GM19467 (cell line): ENCODE results near the gene NDP.

Source experiments
- ATAC-seq: cut with Tn5 transposase; IDR thresholded peaks from one replicate; pipeline ENCODE4 v1.9.1; 2021; ENCODE audit warnings: mild to moderate bottlenecking, moderate library complexity; ENCODE audit not compliant: unreplicated experiment

Gene NDP, protein sequence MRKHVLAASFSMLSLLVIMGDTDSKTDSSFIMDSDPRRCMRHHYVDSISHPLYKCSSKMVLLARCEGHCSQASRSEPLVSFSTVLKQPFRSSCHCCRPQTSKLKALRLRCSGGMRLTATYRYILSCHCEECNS

DNA sequence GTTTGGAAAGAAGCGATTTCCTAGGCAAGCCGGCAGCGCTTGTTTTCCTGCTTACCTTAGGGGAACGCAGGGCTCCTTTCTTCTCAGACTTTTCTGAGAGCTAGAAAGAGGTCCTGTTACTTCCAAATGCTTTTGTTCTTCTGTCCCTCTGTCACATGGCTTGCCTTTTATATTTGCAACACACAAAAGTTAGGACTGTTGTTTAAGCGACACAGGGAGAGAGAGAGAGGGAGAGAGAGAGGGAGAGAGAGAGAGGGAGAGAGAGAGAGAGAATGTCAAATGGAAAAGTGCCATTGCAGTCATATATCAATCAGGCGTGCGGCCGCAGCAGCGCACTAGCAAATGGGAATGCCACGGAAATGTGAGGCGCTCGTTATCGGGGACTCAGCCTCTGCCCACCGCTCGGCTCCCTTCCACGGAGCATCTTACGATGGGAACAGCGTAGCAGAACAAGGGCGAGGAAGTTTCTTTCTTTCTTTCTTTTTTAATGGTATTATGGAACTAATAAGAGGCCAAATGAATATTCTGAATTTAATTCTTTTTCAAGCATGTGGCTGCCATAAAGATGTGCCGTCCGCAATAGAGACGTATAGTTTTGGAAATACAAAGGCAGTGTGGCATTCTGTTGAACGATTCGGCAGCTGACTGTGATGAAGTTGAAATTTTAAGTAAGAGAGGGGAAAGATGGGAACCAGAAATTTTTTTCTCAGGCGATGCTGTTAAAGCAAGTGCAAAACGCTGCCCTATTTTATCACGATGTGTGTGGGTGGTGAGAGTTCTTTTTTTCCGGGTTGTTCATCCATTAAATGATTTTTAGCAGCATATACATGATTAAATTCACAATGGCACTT lies at the start of gene NDP:
NDP (minus strand) TSS at position 142 of the 851 bp plus-strand sequence. CDS start 14,745 bp downstream, outside the sequence.
- no peak for ATAC-seq

- no peak for ATAC-seq
These were observed 49.8 kb upstream of the NDP start for GRCh38 chrX:44022964-44023363.

DNA sequence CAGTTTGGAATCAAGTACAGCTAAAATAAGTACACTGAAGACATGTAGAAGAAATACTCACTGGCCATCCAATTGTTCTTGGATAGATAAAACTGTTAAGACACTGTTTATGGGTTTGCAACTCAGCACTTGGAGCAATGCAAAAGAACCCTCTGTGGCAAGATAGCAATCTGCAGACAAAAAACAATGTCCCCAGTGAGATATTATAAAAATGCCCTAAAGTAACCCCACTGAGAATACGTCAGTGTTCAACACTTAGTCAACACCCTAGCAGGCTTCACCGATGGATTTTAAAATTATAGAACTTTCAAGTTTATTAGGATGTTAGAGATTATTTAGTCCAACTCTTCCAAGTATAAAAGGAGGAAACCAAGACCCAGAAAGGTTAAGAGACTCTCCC lies 47.5 kb upstream of the NDP start:
- ATAC-seq: no peak

DNA sequence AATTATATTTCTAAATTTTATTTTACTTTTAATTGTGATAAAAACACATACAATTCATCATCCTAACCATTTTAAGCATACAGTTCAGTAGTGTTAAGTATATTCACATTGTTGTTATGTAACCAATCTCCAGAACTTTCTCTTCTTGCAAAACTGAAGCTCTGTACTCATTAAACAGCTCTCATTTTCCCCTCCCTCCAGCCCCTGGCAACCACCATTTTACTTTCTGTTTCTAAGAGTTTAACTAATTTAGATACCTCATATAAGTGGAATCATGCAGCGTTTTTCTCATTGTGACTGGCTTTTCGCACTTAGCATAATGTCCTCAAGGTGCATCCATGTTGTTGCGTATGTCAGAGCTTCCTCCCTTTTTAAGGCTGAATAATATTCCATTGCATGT lies 46.7 kb upstream of the NDP start:
- no peak for ATAC-seq

DNA sequence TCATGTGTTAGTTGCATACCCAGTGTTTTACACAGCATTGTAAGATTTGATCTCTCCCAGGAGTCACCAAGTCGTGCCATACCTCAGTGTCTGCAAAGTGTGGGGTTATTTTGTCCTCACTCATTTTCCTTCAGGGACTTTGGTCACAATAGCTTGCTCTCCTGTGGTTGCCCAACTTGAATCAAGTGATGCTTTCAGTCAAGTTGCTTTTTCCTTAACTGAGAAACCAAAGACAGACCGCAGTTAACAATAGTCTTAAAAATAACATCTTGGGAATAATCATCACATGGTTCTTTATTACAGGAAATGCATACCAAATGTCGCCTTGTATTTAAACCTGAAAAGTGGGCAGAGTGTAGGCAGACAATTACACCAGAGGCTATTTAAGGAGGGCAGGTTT lies 44.5 kb upstream of the NDP start:
- ATAC-seq: no peak

DNA sequence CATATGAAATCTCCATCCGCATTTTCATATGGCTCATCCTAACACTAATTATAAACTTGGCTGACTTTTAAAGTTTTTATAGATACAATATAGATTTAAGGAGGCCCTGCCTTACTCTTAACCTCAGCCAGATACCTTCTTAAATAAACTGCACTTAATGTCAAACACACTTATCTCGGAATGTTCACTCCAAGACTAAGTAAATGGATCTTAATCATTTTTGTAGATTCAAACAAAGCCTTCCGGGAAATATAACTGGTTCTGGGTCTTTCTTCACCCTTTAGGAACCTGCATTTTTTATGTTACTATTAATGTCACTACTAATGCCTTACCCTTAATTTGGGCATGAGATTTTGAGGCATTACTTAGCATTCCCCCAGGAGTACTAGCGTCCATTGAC lies 43.7 kb upstream of the NDP start:
- no peak for ATAC-seq

GRCh38 chrX:44012484-44013096 lies 39.4 kb upstream of the NDP start:
- ATAC-seq: no peak

DNA sequence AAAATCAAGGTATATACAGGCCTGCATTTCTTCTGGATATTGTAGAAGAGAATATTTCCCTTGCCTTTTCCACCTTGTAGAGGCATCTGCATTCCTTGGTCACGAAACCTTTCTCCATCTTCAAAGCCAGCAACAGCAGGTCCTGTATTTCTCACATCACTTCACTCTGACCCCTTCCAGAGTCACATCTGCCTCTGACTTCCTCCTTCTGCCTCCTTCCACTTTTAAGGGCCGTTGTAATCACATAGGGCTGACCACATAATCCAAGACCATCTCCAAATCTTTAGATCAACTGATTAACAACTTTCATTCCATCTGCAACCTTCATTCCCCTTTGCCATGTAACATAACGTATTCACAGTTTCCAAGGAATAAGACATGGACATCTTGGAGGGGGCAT lies 38.3 kb upstream of the NDP start:
- ATAC-seq: no peak

- ATAC-seq: no peak
These were observed 37.4 kb upstream of the NDP start for GRCh38 chrX:44010626-44011025.

DNA sequence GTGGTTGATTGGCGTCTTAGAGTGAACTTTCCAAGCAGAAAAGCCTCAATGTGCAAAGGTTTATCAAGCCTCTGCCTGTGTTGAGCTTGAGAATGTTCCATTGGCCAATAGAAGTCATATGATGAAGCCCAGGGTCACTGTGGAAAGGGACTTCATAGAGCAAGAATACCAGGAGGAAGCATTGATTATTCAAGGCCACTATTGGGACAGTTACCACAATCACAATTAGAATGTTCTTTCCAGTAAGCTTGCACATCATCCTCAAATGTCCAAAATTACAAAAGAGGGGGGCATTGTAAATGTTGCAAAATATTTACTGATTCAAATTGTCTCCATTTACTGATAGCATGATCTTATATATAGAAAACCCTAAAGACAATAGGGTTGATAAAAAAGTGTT lies 32.9 kb upstream of the NDP start:
- no peak for ATAC-seq

DNA sequence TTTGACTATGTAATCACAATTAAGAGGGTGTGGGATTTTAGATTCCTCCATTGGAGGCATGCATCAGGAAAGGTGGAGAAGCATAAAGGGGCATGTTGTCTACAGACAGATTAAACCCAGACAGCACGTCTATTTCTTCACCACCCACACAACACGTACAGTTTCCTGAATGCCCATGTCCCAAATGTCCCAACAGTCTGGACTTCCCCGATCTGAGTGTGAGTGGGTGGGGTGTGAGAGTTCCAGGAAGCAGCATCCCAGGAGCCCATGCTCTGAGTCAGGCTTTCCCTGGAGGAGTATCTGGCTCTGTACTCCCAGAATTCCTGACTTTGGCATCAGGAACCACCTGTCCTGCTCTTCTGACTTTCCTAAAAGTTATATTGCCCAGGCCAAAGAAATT lies 30.8 kb upstream of the NDP start:
- ATAC-seq: no peak

- no peak for ATAC-seq
These were observed 29.4 kb upstream of the NDP start for GRCh38 chrX:44002567-44002966.

DNA sequence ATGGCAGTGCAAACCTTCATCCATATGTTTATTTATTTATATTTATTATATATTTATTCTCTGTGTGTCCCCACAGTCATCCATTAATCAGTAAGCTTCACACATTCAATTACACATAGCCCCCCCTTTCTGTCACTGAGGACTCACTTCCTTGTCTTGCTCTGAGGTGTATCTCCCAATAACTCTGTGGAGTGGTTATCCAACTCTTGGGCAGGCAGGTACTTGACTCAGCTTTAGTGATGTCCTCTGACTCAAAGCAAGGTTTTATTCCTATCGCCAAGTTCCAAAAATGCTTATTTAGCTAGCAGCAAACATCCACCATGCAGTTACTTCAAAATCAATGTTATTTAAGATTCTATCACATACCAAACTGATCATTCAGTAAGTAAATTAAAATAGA lies 25.2 kb upstream of the NDP start:
- ATAC-seq: no peak

GRCh38 chrX:43996491-43996890 lies 23.3 kb upstream of the NDP start:
- ATAC-seq: no peak

GRCh38 chrX:43986083-43986482 lies 12.9 kb upstream of the NDP start:
- ATAC-seq: no peak

- ATAC-seq: no peak
These were observed 12.3 kb upstream of the NDP start for GRCh38 chrX:43985511-43985910.

- no peak for ATAC-seq
These were observed 5.0 kb upstream of the NDP start for GRCh38 chrX:43978226-43978625.

- ATAC-seq: no peak
These were observed 3.0 kb upstream of the NDP start for GRCh38 chrX:43976205-43976604.

DNA sequence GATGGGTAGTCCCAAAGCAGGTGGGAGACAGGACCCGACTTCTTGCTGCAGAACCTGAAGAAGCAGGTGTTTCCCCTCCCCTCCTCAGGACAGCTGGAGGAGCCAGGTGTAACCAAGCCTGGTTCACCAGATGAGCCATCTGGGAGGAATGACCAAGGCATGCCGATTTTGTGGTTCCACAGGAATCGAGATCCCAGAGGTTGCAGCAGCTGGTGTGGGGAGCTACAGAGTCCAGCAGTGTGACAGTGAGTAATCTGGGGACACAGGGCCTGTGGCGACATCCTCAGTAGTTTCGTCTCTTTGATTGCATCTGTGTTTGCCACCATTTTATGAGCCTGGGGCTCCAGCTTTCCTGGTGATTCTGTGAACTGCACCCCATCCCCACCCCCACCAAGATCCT lies 2.6 kb upstream of the NDP start:
- no peak for ATAC-seq

DNA sequence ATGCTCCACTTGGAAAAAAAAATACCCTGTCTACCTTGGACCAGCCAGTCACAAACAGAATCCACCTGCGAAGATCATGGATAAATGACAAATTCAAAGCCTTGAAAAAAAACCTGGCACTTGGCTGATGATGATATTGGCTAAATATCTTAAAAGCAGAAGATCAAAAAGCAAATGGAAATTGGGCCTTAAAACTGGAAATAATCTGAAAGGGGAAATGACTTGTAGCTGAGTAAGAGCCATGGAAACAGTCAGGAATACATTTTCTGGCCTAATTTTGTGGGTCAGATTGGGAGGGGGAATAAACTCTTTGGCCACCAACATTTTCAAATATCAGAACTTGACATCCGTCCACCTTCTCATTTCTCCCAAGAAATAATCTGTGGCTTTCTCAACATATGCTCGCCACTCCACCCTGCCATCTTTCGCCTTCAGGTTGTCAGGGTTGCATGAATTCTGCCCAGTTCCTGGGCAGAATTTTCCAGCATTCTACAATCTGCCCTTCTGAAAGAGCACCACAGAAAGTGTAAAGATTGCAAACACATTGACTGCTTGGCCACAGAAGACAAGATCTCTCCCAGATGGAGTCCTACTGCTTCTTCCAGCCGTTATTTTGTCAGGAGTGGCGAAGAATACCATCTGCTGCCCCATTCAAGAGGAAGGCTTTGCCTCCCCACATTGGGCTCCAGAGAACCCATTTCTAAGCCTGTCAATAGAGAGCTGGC lies 1.7 kb upstream of the NDP start:
- no peak for ATAC-seq

- no peak for ATAC-seq
These were observed 898 bp upstream of the NDP start for GRCh38 chrX:43974100-43974475.
